Endodermal cell (in vitro differentiated cells): ENCODE results near the gene ERMP1. TPM values are rescaled to one million over a fixed set of nuclear protein-coding genes. Genes with fewer than 3 reads are reported as not detected.

Experiments used
- DNase-seq: peaks from one replicate; pipeline ENCODE4 v3.0.0-alpha.2; 2017
- H3K27ac ChIP-seq: 2 replicates; pipeline ENCODE4 v1.5.1; 2013; ENCODE audit warnings: mild to moderate bottlenecking, low read depth, low read length, moderate library complexity
- H3K27me3 ChIP-seq: 2 replicates; pipeline ENCODE4 v1.6.1; 2013; ENCODE audit warnings: mild to moderate bottlenecking, low read length, moderate library complexity; ENCODE audit not compliant: insufficient read depth, control insufficient read depth, poor library complexity, severe bottlenecking
- H3K36me3 ChIP-seq: 2 replicates; pipeline ENCODE4 v1.7.0; 2013; ENCODE audit warnings: mild to moderate bottlenecking, low read length, moderate library complexity; ENCODE audit not compliant: control insufficient read depth, insufficient read depth
- H3K4me1 ChIP-seq: one replicate; pipeline ENCODE4 v1.7.0; 2013; ENCODE audit warnings: low read length; ENCODE audit not compliant: control insufficient read depth, insufficient read depth
- H3K4me3 ChIP-seq: 2 replicates; pipeline ENCODE4 v1.5.1; 2013; ENCODE audit warnings: mild to moderate bottlenecking, low read length, moderate library complexity
- H3K9ac ChIP-seq: 2 replicates; pipeline ENCODE4 v1.6.1; 2013; ENCODE audit warnings: mild to moderate bottlenecking, low read length, moderate library complexity; ENCODE audit not compliant: poor library complexity, severe bottlenecking; ENCODE audit errors: extremely low read depth
- H3K9me3 ChIP-seq: 2 replicates; pipeline ENCODE4 v1.6.1; 2013; ENCODE audit warnings: mild to moderate bottlenecking, low read length, moderate library complexity; ENCODE audit not compliant: control insufficient read depth
- H3K27ac Mint-ChIP-seq: 2 replicates; pipeline ENCODE4 v1.8.0; 2020; ENCODE audit warnings: mixed read lengths
- H3K27me3 Mint-ChIP-seq: 2 replicates; pipeline ENCODE4 v1.8.0; 2021; ENCODE audit warnings: mild to moderate bottlenecking, mixed read lengths; ENCODE audit not compliant: insufficient read depth
- H3K36me3 Mint-ChIP-seq: 2 replicates; pipeline ENCODE4 v1.8.0; 2020; ENCODE audit warnings: low read depth, mixed read lengths
- H3K4me1 Mint-ChIP-seq: 2 replicates; pipeline ENCODE4 v1.8.0; 2020; ENCODE audit warnings: mixed read lengths
- H3K4me3 Mint-ChIP-seq: 2 replicates; pipeline ENCODE4 v1.8.0; 2020; ENCODE audit warnings: mild to moderate bottlenecking, moderate library complexity, mixed read lengths
- H3K9me3 Mint-ChIP-seq: 2 replicates; pipeline ENCODE4 v1.8.0; 2020; ENCODE audit warnings: mild to moderate bottlenecking, mixed read lengths
- WGBS, 2 experiments: methylation state at CpG; one replicate each; pipeline versions ENCODE4 v1.1.5 to v1.1.7; 2013; ENCODE audit warnings: missing lambda C conversion rate in 2 of 2, mixed read lengths in 1 of 2; ENCODE audit not compliant: insufficient coverage in 1 of 2, insufficient read length in 1 of 2; 5-methylcytosine and 5-hydroxymethylcytosine counted together
- total RNA-seq, 2 donors: library from RNA; stranded (reverse); fragmentation: NEBNext Ultra II Directional in 1 of 2; extraction: Animal tissue kit (Norgen Biotek cat#: 25700) in 1 of 2; gene quantifications; 2 replicates in 1 of 2; 3 replicates in 1 of 2; pipeline ENCODE4 v1.2.1, GENCODE V29; 2021
- TF ChIP-seq, protein P1 (sequence below): fragments of 200-600 bp; sonication (generic); conservative IDR thresholded peaks from 2 replicates; pipeline ENCODE4 v1.5.0; 2021; ENCODE audit warnings: antibody characterized with exemption, mild to moderate bottlenecking

Gene ERMP1
- total RNA-seq, 2 donors from 2014 or later, result 22.8 to 36.0 TPM

DNA sequence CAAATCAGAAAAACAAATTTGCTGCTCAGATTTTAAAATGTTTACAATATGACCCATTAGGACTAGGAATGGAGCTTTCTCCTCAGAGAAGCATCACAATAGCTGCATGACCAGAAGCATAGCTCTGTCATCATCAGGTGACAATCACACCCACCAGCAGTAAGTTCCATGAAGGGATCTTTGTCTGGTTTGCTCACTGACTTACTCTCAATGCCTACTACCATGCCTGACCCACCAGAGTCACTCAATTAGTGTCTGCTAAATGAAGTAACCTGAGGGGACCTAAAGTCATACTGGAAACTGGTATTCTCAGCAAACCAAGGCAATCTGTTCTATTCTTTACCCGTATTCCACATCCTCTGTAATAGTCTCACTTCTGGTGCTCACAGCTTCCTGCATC, 7.7 kb downstream of the ERMP1 start:
- H3K27ac ChIP-seq, result no peak overlapping the region
- Mint-ChIP-seq H3K36me3 (peaks cover 22% of the 10 kb centered on the region), H3K27ac (no peak overlapping the region), H3K4me3 (no peak overlapping the region), H3K4me1 (peaks cover 5% of the 10 kb centered on the region), H3K9me3 (no peaks in the 10 kb centered on the region), H3K27me3 (no peaks in the 10 kb centered on the region)
- no peaks in the 10 kb centered on the region for H3K27me3 ChIP-seq
- H3K4me1 ChIP-seq, result no peaks in the 10 kb centered on the region
- H3K36me3 ChIP-seq, result peaks cover 46% of the 10 kb centered on the region
- no peaks in the 10 kb centered on the region for H3K9me3 ChIP-seq
- TF ChIP-seq, protein P1, sequence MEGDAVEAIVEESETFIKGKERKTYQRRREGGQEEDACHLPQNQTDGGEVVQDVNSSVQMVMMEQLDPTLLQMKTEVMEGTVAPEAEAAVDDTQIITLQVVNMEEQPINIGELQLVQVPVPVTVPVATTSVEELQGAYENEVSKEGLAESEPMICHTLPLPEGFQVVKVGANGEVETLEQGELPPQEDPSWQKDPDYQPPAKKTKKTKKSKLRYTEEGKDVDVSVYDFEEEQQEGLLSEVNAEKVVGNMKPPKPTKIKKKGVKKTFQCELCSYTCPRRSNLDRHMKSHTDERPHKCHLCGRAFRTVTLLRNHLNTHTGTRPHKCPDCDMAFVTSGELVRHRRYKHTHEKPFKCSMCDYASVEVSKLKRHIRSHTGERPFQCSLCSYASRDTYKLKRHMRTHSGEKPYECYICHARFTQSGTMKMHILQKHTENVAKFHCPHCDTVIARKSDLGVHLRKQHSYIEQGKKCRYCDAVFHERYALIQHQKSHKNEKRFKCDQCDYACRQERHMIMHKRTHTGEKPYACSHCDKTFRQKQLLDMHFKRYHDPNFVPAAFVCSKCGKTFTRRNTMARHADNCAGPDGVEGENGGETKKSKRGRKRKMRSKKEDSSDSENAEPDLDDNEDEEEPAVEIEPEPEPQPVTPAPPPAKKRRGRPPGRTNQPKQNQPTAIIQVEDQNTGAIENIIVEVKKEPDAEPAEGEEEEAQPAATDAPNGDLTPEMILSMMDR, result no peak
- H3K4me3 ChIP-seq, result no peak overlapping the region
- 90 to 100% methylated on average over 1 of the region's 1 CpG for WGBS, 2 experiments
- no peak for DNase-seq
- no peak overlapping the region for H3K9ac ChIP-seq

DNA sequence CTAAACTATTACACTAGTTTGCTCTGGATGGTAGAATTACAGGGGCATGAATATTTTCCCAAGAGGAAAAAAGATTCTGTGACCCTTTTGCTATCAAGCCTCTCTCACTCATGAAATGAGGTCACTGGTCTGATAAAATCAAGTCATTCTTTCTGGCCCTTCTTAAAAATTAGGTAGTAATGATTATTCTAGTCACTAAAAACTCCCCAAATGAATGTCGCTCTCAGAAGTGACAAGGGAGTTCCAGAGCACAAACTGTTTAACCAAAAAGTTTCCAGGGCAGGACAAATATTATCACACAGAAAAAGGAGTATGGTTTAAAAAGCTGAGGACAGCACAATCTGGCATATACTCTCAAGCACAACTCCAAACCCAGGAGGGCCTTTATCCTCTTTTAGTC, 12.5 kb downstream of the ERMP1 start:
- 100% methylated on average over 1 of the region's 1 CpG; no CpG with 5 or more reads in 1 of the 2 experiments for WGBS, 2 experiments
- Mint-ChIP-seq H3K36me3 (peaks cover 30% of the 10 kb centered on the region), H3K4me3 (no peak overlapping the region), H3K4me1 (no peaks in the 10 kb centered on the region), H3K9me3 (no peaks in the 10 kb centered on the region), H3K27ac (no peak overlapping the region), H3K27me3 (no peaks in the 10 kb centered on the region)
- TF ChIP-seq, protein P1, result no peak
- no peak overlapping the region for H3K4me3 ChIP-seq
- H3K9ac ChIP-seq, result no peak overlapping the region
- H3K27me3 ChIP-seq, result no peaks in the 10 kb centered on the region
- H3K36me3 ChIP-seq, result peaks cover 40% of the 10 kb centered on the region
- H3K27ac ChIP-seq, result no peak overlapping the region
- no peaks in the 10 kb centered on the region for H3K4me1 ChIP-seq
- no peak for DNase-seq
- no peaks in the 10 kb centered on the region for H3K9me3 ChIP-seq

DNA sequence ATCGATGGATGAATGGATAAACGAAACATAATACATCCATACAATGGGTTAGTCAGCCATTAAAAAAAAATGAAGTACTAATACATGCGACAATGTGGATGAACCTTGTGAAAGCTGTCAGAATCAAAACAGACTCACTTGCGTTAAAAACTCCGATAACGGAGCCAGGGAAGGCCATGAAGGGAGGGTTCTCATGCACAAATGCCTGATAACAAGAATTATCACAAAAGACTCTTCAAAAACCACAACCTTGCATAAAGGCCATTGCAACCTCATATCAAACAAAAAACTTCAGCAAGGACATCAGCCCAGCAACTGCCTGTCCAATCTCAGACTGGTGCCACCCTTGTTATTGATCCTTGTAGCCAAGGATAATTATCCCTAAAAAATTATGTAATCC, 13.7 kb downstream of the ERMP1 start:
- TF ChIP-seq, protein P1, result no peak
- Mint-ChIP-seq H3K4me3 (no peak overlapping the region), H3K4me1 (no peaks in the 10 kb centered on the region), H3K27ac (no peak overlapping the region), H3K36me3 (peaks cover 26% of the 10 kb centered on the region), H3K9me3 (no peaks in the 10 kb centered on the region), H3K27me3 (no peaks in the 10 kb centered on the region)
- no peak for DNase-seq
- H3K27ac ChIP-seq, result no peak overlapping the region
- H3K36me3 ChIP-seq, result peaks cover 46% of the 10 kb centered on the region
- H3K4me3 ChIP-seq, result no peak overlapping the region
- H3K4me1 ChIP-seq, result no peaks in the 10 kb centered on the region
- H3K27me3 ChIP-seq, result no peaks in the 10 kb centered on the region
- WGBS, 2 experiments, result 95 to 100% methylated on average over 2 to 6 of the region's 6 CpGs
- no peak overlapping the region for H3K9ac ChIP-seq
- no peaks in the 10 kb centered on the region for H3K9me3 ChIP-seq
